Neural crest cell (in vitro differentiated cells): ENCODE results near the gene GRIK3. TPM values are rescaled to one million over a fixed set of nuclear protein-coding genes. Genes with fewer than 3 reads are reported as not detected.

Experiments used
- DNase-seq: peaks from one replicate; pipeline ENCODE4 v3.0.0; 2021; ENCODE audit warnings: low read depth, mixed read lengths, low spot score
- H3K27ac Mint-ChIP-seq: one replicate; pipeline ENCODE4 v1.8.0; 2021; ENCODE audit warnings: mild to moderate bottlenecking, mixed read lengths; ENCODE audit not compliant: unreplicated experiment
- H3K27me3 Mint-ChIP-seq: 2 replicates; pipeline ENCODE4 v1.8.0; 2021; ENCODE audit warnings: low read depth, mild to moderate bottlenecking, mixed read lengths
- H3K36me3 Mint-ChIP-seq: 2 replicates; pipeline ENCODE4 v1.8.0; 2021; ENCODE audit warnings: low read depth, mild to moderate bottlenecking, mixed read lengths
- H3K4me1 Mint-ChIP-seq: 2 replicates; pipeline ENCODE4 v1.8.0; 2021; ENCODE audit warnings: mixed read lengths
- H3K4me3 Mint-ChIP-seq: one replicate; pipeline ENCODE4 v1.8.0; 2021; ENCODE audit warnings: mild to moderate bottlenecking, mixed read lengths
- H3K9me3 Mint-ChIP-seq: 2 replicates; pipeline ENCODE4 v1.8.0; 2021; ENCODE audit warnings: mixed read lengths
- total RNA-seq: library from RNA; stranded (reverse); gene quantifications from 2 replicates; pipeline ENCODE4 v1.2.1, GENCODE V29; 2021
- TF ChIP-seq, protein P1 (sequence below): fragments of 200-600 bp; sonication (generic); conservative IDR thresholded peaks from 2 replicates; pipeline ENCODE4 v1.5.0; 2021; ENCODE audit warnings: antibody characterized with exemption, mild to moderate bottlenecking

GRIK3 gene
- total RNA-seq, 1 donor from 2014 or later: 2.4 TPM

DNA sequence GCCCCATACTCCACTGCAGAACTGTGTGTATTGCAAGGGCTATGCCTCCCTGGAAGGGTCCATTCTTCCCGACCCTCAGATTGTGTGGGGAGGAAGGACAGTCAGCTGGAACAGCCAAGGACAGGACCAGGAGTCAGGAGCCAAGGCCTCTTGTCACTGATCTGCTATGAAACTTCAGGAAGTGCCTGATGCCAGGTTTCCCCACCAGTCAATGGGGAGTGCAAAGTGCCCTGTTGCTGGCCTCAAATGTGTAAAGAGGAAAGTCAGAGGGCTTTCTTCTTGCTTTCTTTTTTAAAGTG lies 168.8 kb downstream of the GRIK3 start:
- Mint-ChIP-seq H3K36me3 (no peaks in the 10 kb centered on the region), H3K9me3 (no peaks in the 10 kb centered on the region), H3K4me3 (no peak overlapping the region), H3K27ac (no peak overlapping the region), H3K4me1 (peaks cover 8% of the 10 kb centered on the region), H3K27me3 (no peaks in the 10 kb centered on the region)
- TF ChIP-seq, protein P1, sequence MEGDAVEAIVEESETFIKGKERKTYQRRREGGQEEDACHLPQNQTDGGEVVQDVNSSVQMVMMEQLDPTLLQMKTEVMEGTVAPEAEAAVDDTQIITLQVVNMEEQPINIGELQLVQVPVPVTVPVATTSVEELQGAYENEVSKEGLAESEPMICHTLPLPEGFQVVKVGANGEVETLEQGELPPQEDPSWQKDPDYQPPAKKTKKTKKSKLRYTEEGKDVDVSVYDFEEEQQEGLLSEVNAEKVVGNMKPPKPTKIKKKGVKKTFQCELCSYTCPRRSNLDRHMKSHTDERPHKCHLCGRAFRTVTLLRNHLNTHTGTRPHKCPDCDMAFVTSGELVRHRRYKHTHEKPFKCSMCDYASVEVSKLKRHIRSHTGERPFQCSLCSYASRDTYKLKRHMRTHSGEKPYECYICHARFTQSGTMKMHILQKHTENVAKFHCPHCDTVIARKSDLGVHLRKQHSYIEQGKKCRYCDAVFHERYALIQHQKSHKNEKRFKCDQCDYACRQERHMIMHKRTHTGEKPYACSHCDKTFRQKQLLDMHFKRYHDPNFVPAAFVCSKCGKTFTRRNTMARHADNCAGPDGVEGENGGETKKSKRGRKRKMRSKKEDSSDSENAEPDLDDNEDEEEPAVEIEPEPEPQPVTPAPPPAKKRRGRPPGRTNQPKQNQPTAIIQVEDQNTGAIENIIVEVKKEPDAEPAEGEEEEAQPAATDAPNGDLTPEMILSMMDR: no peak
- no peak for DNase-seq

DNA sequence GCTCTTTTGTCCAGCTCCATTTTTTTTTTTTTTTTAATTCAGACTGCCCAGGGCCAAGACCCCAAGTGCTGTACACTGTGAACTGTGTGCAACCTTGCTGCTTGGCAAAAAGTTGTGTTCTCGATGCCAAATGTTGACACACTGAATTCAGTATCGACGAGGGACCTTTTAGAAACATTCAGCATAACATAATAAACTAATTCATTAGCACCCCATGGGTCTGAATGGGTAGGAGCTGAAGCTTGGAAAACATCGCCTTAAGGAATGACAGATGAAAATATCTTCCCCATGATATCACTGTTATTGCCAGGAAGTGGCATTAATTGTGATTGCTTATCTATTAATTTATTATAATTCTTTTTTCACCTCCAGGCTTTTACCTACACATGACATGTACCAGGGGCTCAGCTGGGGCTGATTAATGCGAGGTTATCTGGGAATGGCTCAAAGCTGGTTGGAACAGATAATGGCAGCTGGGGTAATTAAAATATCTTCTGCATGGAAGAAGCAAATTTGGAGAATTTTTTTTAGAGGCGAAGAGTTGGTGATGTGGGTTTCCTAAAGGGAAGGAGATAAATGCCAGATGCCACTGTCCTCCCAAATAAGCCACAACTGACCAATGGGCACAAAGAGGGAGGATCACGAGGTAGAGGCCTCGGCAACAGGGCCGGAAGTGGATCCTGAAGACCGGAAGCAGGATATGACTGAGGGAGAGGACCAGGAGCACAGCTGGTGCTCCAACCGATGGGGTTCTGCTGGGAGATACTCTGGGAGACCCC lies 169.3 kb downstream of the GRIK3 start:
- H3K4me3 Mint-ChIP-seq: no peak overlapping the region
- no peak overlapping the region for H3K27ac Mint-ChIP-seq
- no peaks in the 10 kb centered on the region for H3K36me3 Mint-ChIP-seq
- H3K27me3 Mint-ChIP-seq: no peaks in the 10 kb centered on the region
- no peaks in the 10 kb centered on the region for H3K9me3 Mint-ChIP-seq
- peaks cover 8% of the 10 kb centered on the region for H3K4me1 Mint-ChIP-seq
- DNase-seq: no peak
- TF ChIP-seq, protein P1: no peak

DNA sequence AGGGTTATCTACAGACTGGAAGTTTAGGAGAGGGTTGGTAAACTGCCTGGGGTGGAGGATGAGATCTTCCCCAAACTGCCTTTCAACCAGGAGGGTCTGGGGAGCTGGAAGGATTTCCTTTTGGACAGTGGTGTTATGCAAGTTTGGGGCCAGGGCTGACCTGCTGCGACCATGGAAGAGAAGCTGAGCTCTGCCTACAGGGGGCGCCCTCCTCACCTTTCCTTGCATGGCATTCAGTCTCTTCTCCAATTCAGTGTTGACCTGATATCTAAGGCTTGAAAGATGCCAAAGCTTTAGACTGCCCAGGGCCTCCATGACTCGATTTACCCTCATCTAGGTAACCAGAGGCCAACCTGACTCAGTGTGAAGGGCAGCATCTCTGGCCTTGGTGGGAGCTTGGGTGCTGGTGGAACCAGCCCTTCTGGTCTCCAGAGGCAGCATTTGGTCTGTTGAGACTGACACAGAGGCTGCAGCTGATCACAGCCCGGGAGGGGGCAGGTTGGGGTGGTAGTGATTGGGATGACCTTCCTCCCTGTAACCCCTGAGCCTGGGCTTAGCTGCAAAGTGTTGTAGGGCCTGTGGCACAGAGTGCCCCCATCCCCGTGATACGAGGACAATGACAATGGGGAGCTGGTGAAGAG lies 170.0 kb downstream of the GRIK3 start:
- Mint-ChIP-seq H3K9me3 (no peaks in the 10 kb centered on the region), H3K27me3 (no peaks in the 10 kb centered on the region), H3K36me3 (no peaks in the 10 kb centered on the region), H3K27ac (no peak overlapping the region), H3K4me3 (no peak overlapping the region), H3K4me1 (peaks cover 12% of the 10 kb centered on the region)
- peak; percentile 47 for DNase-seq
- TF ChIP-seq, protein P1: peak; percentile 59

DNA sequence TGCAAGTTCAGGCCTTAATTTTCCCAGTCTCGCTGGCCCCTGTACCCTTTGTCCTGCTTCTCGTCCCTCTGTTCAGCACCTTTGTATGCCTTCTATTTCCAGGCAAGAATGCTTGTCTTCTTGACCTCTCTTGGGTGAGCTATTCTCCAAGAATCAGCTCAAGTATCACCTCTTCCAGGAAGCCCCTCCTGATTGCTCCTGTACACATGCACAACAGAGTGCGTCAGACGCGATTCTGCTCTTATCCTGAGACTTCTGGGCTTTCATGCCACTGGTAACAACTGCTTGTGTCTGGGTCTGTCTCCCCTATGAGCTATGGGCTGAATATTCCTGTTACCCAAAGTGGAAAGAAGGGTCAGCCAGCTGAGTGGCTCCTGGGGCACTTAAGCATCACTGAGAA lies 170.8 kb downstream of the GRIK3 start:
- no peaks in the 10 kb centered on the region for H3K27me3 Mint-ChIP-seq
- peaks cover 4% of the 10 kb centered on the region for H3K4me1 Mint-ChIP-seq
- no peaks in the 10 kb centered on the region for H3K9me3 Mint-ChIP-seq
- no peak overlapping the region for H3K4me3 Mint-ChIP-seq
- H3K27ac Mint-ChIP-seq: no peak overlapping the region
- TF ChIP-seq, protein P1: no peak
- DNase-seq: no peak
- H3K36me3 Mint-ChIP-seq: no peaks in the 10 kb centered on the region

DNA sequence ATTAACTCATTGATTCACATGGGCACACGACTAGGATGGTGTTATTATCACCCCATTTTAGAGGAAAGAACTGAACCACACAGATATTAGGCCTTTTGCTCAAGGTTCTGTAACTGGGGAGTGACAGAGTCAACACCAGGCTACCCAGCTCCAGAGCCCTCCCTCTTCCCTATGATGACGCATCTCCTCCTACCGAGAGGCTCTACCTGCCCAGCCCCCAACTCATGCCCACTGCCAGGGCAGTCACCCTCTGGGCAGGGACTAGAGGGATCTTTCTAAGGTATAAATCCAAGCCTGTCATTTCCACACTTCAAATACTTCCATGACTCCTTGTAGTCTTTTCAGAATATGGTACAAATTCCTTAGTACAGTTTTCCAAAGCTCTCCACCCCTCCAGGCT lies 171.3 kb downstream of the GRIK3 start:
- Mint-ChIP-seq H3K27me3 (no peaks in the 10 kb centered on the region), H3K27ac (no peak overlapping the region), H3K36me3 (no peaks in the 10 kb centered on the region), H3K4me3 (no peak overlapping the region), H3K9me3 (no peaks in the 10 kb centered on the region), H3K4me1 (peaks cover 6% of the 10 kb centered on the region)
- TF ChIP-seq, protein P1: no peak
- DNase-seq: no peak
